ENCODE data around the gene GPS2. TPM values are rescaled to one million over a fixed set of nuclear protein-coding genes. Genes with fewer than 3 reads are reported as not detected.

Gene GPS2
- total and polyA plus RNA-seq, 10 of the 15 experiments (the other 5 are each of a cell fraction or from before 2014, with no cell fraction given) = 10.2 to 96.4 (median 42.5) TPM

DNA sequence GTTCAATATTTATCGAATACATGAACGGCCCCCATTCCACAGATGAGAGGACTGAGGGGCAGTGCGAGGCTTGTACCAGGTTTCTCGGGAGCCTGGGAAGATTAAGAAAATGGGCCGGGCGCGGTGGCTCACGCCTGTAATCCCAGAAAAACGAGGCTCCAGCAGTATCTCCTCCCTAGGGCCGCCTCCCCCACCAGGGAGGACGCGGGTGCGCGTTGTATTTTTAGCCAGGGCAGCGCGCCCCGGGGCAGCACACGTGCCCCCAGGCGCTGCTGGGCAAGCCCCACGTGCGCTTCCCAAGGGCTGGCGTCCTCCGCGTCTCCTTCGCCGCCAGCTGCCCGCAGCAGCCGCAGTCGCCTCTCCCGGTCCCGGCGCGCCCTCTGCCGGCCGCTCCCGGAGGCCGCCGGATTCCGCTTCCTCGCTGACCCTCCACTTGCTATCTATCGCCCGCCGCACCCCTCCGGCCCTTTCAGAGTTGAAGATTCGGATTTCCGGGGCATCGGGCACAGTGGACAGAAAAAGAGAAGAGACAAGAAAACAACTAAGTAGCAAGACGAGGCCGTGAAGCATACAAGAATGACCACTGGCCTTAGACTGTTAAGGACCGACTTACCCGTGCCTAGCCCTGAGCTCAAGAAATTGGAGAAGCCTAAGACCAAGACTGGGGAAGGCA is 18.8 kb downstream of the GPS2 start (continued):
- TF ChIP-seq RELB (IDR thresholded peaks at IDR 0.05; ENCODE audit: low read depth) (no peak), ZZZ3 (IDR thresholded peaks at IDR 0.05; ENCODE audit: control insufficient read depth, insufficient read length, low read depth) (no peak), FOXK2 (IDR thresholded peaks at IDR 0.05) (no peak), MTA3 (IDR thresholded peaks at IDR 0.05; ENCODE audit: borderline replicate concordance, low read length) (no peak), RAD21 (IDR thresholded peaks at IDR 0.05; ENCODE audit: insufficient read depth, low read depth, low read length) (peak; percentile 74), ASH2L (IDR thresholded peaks at IDR 0.05; ENCODE audit: borderline replicate concordance, low read depth) (no peak), REST (IDR thresholded peaks at IDR 0.05; ENCODE audit: low read depth, low read length) (no peak), CUX1 (IDR thresholded peaks at IDR 0.05; ENCODE audit: insufficient replicate concordance, low read depth, low read length) (no peak), ZNF622 (IDR thresholded peaks at IDR 0.05) (no peak), CREM (IDR thresholded peaks at IDR 0.05; ENCODE audit: low read depth) (no peak), SIN3A (IDR thresholded peaks at IDR 0.05; ENCODE audit: low read depth, low read length) (no peak), TBL1XR1 (IDR thresholded peaks at IDR 0.05; ENCODE audit: low read depth, low read length) (no peak), ZNF384 (IDR thresholded peaks at IDR 0.05; ENCODE audit: borderline replicate concordance, low read depth, low read length) (no peak), HDAC2 (IDR thresholded peaks at IDR 0.05) (no peak), ZNF207 (IDR thresholded peaks at IDR 0.05; ENCODE audit: borderline replicate concordance) (no peak), CBX3 (IDR thresholded peaks at IDR 0.05; ENCODE audit: borderline replicate concordance, low read depth) (no peak)
- TF ChIP-seq, protein P1, sequence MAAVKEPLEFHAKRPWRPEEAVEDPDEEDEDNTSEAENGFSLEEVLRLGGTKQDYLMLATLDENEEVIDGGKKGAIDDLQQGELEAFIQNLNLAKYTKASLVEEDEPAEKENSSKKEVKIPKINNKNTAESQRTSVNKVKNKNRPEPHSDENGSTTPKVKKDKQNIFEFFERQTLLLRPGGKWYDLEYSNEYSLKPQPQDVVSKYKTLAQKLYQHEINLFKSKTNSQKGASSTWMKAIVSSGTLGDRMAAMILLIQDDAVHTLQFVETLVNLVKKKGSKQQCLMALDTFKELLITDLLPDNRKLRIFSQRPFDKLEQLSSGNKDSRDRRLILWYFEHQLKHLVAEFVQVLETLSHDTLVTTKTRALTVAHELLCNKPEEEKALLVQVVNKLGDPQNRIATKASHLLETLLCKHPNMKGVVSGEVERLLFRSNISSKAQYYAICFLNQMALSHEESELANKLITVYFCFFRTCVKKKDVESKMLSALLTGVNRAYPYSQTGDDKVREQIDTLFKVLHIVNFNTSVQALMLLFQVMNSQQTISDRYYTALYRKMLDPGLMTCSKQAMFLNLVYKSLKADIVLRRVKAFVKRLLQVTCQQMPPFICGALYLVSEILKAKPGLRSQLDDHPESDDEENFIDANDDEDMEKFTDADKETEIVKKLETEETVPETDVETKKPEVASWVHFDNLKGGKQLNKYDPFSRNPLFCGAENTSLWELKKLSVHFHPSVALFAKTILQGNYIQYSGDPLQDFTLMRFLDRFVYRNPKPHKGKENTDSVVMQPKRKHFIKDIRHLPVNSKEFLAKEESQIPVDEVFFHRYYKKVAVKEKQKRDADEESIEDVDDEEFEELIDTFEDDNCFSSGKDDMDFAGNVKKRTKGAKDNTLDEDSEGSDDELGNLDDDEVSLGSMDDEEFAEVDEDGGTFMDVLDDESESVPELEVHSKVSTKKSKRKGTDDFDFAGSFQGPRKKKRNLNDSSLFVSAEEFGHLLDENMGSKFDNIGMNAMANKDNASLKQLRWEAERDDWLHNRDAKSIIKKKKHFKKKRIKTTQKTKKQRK (IDR thresholded peaks at IDR 0.05; ENCODE audit: low read depth, low read length) = no peak

All from GM12878 (cell line).